T47D (cell line): ENCODE data around the gene BANK1.

Experiments
- DNase-seq, 2 experiments: peaks; one replicate each; pipeline versions ENCODE4 v3.0.0 to v3.0.0-alpha.2; 2011 to 2012; ENCODE audit warnings: low read depth in 1 of 2, low spot score in 1 of 2
- JUND ChIP-seq: IDR thresholded peaks from 2 replicates; pipeline ENCODE4 v1.6.1; 2012; ENCODE audit warnings: low read depth
- in situ Hi-C: cut with HindIII; loops from 2 replicates; pipeline ENCODE4 v1.10.0; 2016; ENCODE audit warnings: low sequenced_read_pairs, low pct_unique_long_range_greater_than_20kb

Gene BANK1

DNA sequence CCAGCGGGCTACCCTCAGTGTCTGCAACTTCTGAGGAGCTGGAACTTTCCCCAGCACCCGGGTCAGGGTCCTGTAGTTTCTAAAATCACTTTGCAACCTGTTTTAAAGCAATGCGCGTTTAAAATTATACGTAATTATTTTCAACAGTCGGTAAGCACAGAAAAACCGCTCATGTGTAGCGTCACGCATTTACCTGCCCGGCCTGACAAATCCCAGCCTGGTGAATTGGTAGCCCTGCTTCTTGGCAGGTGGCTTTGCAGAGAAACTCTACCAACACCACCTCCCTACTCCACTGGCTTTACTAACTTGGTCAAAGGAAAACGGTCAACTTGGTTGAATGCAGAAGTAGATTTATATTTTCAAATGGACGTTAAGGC lies 640 bp downstream of the BANK1 start:
- DNase-seq = no peak
- in situ Hi-C loops = no loop called here
- no peak for TF ChIP-seq JUND

DNA sequence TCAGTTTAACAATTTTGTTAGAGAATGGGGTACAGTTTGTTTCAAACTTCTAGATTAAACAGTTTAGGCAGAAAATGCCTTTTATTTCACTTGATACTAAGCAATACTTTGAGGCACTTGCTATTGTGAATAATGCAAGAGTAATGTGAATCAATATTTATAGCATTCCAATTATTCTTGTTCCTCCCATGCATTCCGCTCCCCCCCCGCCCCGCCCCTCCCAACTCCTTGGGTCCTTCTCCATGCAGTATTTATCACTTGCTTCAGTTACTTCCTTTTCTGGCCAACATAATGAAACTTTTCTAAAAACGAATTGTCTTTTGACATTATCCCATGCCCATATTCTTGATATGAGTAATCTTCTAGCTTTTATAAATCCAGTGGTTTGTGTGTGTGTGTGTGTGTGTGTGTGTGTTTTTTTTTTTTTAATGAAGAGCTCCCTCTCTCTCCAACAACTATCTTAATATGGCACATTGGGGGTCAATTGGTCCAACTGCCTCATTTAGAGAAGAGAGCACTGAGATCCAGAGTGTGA lies 1.6 kb downstream of the BANK1 start:
- no peak for TF ChIP-seq JUND
- in situ Hi-C loops = no loop called here
- no peak for DNase-seq

DNA sequence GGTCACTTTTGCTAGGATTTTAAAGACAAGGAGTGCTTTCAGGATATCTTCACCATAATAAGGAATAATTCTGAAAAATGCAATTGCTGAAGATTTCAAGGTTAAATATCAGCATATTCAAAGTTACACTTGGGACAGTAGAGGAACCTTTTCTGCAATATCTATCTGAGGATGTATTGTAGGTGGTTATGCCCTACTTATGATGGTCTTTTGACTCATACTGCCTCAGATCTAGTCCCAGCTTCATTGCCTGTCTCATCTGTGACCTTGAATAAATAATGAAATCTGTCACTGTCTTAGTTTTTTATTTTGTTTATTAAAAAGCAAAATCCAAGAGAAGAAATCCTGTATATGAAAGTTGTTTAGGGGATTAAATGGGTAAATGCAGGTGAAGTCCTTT lies 2.9 kb downstream of the BANK1 start:
- in situ Hi-C loops = no loop called here
- TF ChIP-seq JUND = no peak
- no peak for DNase-seq

DNA sequence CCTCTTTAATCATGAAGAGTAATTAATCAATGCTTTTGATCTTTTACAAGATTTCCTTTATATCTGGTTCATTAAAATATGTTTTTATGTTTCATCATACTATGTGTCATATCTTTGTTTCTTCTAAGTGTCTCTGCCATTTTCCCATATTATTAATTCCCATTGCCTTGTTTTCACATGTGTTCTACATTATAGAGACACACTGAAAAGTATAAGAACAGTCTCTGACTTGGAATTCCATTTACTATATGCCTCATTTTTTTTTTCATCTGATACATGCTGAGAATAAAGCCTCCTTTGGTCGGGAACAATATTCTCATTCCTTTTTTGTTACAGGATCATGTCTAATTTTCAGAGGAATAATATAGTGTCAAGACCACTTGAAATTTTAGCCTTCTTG lies 4.3 kb downstream of the BANK1 start:
- DNase-seq = no peak
- no peak for TF ChIP-seq JUND
- in situ Hi-C loops = no loop called here

DNA sequence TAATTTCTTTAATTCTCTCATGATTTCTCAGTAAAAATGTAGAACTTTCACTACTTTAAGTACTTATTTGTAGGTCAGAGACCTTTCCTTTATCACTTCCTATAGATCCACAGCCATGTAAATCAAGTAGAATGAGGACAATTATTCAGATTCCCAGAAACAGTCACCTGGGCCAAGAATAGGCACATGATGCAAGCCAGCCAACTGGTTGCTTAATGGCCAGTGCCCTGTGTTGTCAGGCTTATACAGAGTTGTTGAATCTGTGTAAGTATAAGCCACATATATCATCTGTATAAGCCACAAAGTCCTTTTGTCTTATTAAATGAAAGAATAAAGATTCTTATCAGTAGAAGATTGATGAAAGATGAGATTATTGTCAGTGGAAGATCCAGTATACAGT lies 5.2 kb downstream of the BANK1 start:
- TF ChIP-seq JUND = no peak
- in situ Hi-C loops = no loop called here
- no peak for DNase-seq

DNA sequence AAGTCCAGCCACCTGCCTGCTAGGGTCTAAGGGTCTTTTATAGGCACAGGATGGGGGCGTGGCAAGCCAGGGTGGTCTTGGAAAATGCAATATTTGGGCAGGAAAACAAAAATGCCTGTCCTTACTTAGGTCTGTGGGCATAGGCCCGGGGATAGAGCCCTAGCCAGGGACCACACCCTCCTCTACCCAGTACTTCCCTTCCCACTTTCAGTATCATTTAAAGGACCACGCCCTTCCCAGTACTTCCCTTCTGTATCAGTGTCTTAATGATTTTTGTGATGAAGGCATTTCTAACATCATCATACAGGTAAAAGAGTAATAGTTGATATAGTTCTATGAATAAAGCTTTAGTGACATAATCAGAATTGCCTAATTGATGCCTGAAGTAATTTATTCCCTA lies 11.4 kb downstream of the BANK1 start:
- in situ Hi-C loops = no loop called here
- no peak for TF ChIP-seq JUND
- no peak for DNase-seq

DNA sequence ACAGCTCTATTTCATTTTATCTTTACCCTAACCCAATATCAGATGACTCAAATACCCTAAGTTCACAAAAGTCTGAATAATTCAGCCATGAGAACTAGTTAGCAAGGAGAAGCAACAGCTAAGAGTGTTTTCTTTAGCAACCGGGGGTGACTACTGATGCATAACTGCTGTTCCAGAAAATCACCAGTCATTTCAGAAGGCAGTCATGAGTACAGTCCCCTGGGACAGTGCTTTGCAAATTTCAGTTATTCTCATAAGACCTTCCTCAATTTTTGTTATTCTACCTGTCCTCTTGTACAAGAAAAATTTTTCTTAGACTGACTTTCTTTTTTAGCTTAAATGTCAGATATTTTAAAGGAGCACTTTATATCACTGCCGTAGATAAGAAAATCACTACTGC lies 16.4 kb downstream of the BANK1 start:
- in situ Hi-C loops = no loop called here
- no peak for DNase-seq
- TF ChIP-seq JUND = no peak

DNA sequence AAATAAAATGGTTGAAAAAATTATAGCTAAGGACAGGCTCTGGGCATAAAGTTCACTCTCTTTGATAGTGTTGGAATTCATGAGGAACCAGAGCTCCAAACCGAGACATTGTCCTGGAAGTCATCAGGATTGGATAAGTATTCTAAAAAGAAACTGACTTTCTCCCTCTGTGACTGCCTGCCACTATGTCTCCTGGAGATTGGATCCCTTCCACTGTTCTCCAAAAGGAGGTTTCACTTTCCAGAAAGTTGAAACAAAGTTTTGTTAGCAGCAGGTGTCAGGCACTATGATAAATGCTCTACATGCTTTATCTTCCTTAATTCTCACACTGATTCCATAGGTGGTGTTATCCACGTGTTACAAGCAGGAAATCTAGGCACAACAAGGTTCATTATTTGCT lies 16.8 kb downstream of the BANK1 start:
- in situ Hi-C loops = no loop called here
- no peak for DNase-seq
- TF ChIP-seq JUND = no peak

DNA sequence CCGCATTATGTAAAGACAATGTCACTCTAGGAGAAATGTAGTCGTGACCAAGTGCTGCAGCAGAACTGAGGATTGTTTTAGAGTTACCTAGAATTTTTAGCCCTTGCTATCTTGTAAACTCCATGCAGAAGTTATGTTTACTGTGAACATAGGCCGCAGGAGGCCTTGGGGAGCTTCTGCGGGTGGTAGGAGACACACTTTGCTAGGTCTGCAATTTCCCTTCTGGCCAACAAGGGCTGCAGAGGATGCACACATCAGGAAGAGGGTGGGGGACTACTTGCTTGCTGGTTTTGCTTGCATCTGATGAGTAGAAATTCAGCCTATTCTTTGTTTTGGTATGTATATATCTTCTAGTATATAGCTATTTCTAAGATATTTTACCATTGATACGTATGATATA lies 23.1 kb downstream of the BANK1 start:
- in situ Hi-C loops = no loop called here
- TF ChIP-seq JUND = no peak

DNA sequence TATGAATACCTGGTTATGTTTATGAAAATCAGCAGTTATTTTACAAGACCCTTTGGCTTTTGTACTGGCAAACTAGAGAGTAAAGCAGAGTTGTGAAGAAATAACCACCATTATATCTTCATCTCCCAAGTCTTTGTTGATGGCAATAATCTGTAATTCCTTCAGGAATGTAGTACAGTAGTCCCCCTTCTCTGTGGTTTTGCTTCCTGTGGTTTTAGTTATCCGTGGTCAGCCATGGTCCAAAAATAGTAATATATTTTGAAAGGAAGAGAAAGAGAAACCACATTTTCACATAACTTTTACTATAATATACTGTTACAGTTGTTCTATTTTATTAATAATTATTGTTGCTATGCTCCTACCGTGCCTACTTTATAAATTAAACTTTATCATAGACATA lies 27.8 kb downstream of the BANK1 start:
- no peak; the same call in 1 of the 2 replicates for TF ChIP-seq JUND
- no peak for DNase-seq
- in situ Hi-C loops = no loop called here

More for the DNA sequence above, 23.1 kb downstream of the BANK1 start:
- DNase-seq = no peak

DNA sequence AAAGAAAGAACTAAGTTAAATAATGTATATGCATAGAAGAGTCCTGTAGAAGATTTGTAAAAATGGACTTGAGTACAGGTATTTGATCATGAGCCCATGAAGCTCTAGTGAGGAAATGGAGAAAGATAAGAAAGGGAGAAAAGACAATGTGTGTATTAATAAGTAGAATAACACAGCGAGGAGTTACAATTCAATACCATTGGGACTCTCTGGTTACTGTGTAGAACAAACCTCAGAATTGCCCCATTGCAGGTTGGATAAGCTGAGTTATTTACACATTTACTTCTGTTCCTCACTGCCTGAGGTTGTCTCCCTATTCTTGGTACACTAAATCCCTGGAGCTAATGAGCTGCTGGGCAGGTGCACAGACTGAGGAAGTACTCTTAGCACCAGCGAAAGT lies 33.3 kb downstream of the BANK1 start:
- TF ChIP-seq JUND = no peak
- no peak for DNase-seq
- in situ Hi-C loops = no loop called here

DNA sequence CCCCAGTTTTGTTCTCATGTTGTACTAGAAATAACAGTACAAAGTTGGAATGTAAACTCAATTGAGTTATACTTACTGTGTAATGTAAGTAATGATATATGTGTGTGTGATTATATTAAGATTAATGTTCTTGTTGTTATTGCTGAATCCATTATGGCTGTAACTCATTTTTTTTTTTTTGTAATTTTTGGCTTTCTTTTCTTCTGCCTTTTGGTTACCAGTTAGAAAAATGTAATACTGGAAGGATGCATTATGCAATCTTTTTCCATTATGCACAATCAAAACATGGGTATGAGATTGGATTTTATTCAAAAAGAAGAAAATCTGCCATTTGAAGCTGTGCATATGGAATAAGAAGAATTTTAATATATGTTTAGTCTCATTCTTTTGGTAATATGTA lies 34.0 kb downstream of the BANK1 start:
- no peak for DNase-seq
- in situ Hi-C loops = no loop called here
- no peak for TF ChIP-seq JUND

DNA sequence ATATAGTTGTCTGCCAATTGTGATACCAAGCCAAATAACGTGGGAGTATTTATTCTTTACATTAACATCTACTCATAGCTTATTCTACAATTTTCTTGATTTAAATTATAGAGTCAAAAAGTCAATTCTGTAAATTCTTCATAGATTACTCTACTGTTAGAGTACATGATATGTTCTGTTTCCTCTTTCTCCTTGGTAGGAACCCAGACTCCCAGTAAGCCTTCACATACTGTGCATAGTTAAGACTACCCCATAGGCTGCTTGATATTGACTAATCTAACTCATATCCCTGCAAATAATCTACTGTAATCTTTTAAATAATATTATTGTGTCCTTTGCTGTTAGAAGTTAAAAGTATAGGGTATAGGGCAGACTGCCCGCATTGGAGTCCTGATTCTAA lies 35.4 kb downstream of the BANK1 start:
- no peak for TF ChIP-seq JUND
- DNase-seq = no peak
- in situ Hi-C loops = no loop called here

DNA sequence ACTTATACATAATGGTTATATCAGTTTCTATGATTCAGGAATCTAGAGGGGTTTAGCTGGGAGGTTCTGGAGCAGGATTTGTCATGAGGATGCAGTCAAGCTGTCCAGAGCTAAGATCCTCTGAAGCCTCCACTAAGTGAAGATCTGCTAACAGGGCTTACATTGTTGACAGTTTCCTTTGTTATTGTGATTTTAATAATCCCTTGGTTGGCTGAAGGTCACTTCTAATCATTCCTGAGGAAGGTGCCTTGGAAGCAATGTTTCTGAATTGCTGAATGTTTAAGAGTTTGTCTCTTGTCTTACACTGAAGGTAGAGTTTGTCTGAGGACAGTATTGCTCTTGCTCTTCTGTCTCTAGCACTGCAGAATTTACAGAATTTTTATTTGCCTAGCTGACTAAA lies 41.3 kb downstream of the BANK1 start:
- in situ Hi-C loops = no loop called here
- TF ChIP-seq JUND = no peak
- no peak for DNase-seq
